Endothelial cell (in vitro differentiated cells): Measurements from ENCODE around the gene PLET1. TPM values are rescaled to one million over a fixed set of nuclear protein-coding genes. Genes with fewer than 3 reads are reported as not detected.

Experiments
- DNase-seq: peaks from one replicate; pipeline ENCODE4 v3.0.0; 2021; ENCODE audit warnings: low spot score
- H3K27ac Mint-ChIP-seq: one replicate; pipeline ENCODE4 v1.8.0; 2021; ENCODE audit warnings: mixed read lengths, inconsistent platforms; ENCODE audit not compliant: unreplicated experiment
- H3K27me3 Mint-ChIP-seq: one replicate; pipeline ENCODE4 v1.8.0; 2021; ENCODE audit warnings: mild to moderate bottlenecking, moderate library complexity, mixed read lengths, inconsistent platforms; ENCODE audit not compliant: unreplicated experiment
- H3K36me3 Mint-ChIP-seq: one replicate; pipeline ENCODE4 v1.8.0; 2021; ENCODE audit warnings: mild to moderate bottlenecking, low read depth, mixed read lengths, inconsistent platforms; ENCODE audit not compliant: unreplicated experiment
- H3K4me1 Mint-ChIP-seq: one replicate; pipeline ENCODE4 v1.8.0; 2021; ENCODE audit warnings: mild to moderate bottlenecking, mixed read lengths, inconsistent platforms; ENCODE audit not compliant: unreplicated experiment
- H3K4me3 Mint-ChIP-seq: one replicate; pipeline ENCODE4 v1.8.0; 2021; ENCODE audit warnings: mild to moderate bottlenecking, mixed read lengths, inconsistent platforms; ENCODE audit not compliant: unreplicated experiment
- H3K9me3 Mint-ChIP-seq: one replicate; pipeline ENCODE4 v1.8.0; 2021; ENCODE audit warnings: mixed read lengths, inconsistent platforms; ENCODE audit not compliant: unreplicated experiment
- CTCF ChIP-seq: fragments of 200-600 bp; sonication (generic); IDR thresholded peaks from one replicate; pipeline ENCODE4 v1.5.0; 2021; ENCODE audit warnings: antibody characterized with exemption; ENCODE audit not compliant: unreplicated experiment
- total RNA-seq: library from RNA; stranded (reverse); fragmentation: NEBNext Ultra II Directional; extraction: Animal tissue kit (Norgen Biotek cat#: 25700); gene quantifications from one replicate; pipeline ENCODE4 v1.2.1, GENCODE V29; 2021; ENCODE audit not compliant: unreplicated experiment

The PLET1 gene
- total RNA-seq, 1 donor from 2014 or later, result not detected

- no peak for TF ChIP-seq CTCF
- Mint-ChIP-seq H3K4me1 (no peaks in the 10 kb centered on the region), H3K27ac (no peak overlapping the region), H3K36me3 (peaks cover 6% of the 10 kb centered on the region), H3K4me3 (no peak overlapping the region), H3K27me3 (peaks cover 3% of the 10 kb centered on the region), H3K9me3 (no peaks in the 10 kb centered on the region)
- DNase-seq, result no peak
These were observed 12.5 kb downstream of the PLET1 start for GRCh38 chr11:112248201-112248600.

- no peak for DNase-seq
- H3K9me3 Mint-ChIP-seq, result no peaks in the 10 kb centered on the region
- no peak for TF ChIP-seq CTCF
- peaks cover 12% of the 10 kb centered on the region for H3K36me3 Mint-ChIP-seq
- H3K27me3 Mint-ChIP-seq, result peaks cover 3% of the 10 kb centered on the region
- H3K4me3 Mint-ChIP-seq, result no peak overlapping the region
- no peaks in the 10 kb centered on the region for H3K4me1 Mint-ChIP-seq
- H3K27ac Mint-ChIP-seq, result no peak overlapping the region
These were observed 13.5 kb downstream of the PLET1 start for GRCh38 chr11:112247201-112247600.

- H3K27me3 Mint-ChIP-seq, result peaks cover 3% of the 10 kb centered on the region
- H3K9me3 Mint-ChIP-seq, result no peaks in the 10 kb centered on the region
- H3K36me3 Mint-ChIP-seq, result peaks cover 22% of the 10 kb centered on the region
- no peak for TF ChIP-seq CTCF
- DNase-seq, result no peak
- no peaks in the 10 kb centered on the region for H3K4me1 Mint-ChIP-seq
- no peak overlapping the region for H3K4me3 Mint-ChIP-seq
- no peak overlapping the region for H3K27ac Mint-ChIP-seq
These were observed 19.2 kb downstream of the PLET1 start for GRCh38 chr11:112241486-112241885.

GRCh38 chr11:112238041-112238440, 22.6 kb downstream of the PLET1 start:
- no peaks in the 10 kb centered on the region for H3K9me3 Mint-ChIP-seq
- no peak for DNase-seq
- no peak for TF ChIP-seq CTCF
- no peak overlapping the region for H3K27ac Mint-ChIP-seq
- no peak overlapping the region for H3K4me3 Mint-ChIP-seq
- no peaks in the 10 kb centered on the region for H3K27me3 Mint-ChIP-seq
- H3K4me1 Mint-ChIP-seq, result no peaks in the 10 kb centered on the region
- peaks cover 23% of the 10 kb centered on the region for H3K36me3 Mint-ChIP-seq

- TF ChIP-seq CTCF, result no peak
- Mint-ChIP-seq H3K4me1 (no peaks in the 10 kb centered on the region), H3K4me3 (no peak overlapping the region), H3K9me3 (no peaks in the 10 kb centered on the region), H3K36me3 (peaks cover 18% of the 10 kb centered on the region), H3K27ac (no peak overlapping the region), H3K27me3 (no peaks in the 10 kb centered on the region)
- DNase-seq, result no peak
These were observed 23.2 kb downstream of the PLET1 start for GRCh38 chr11:112237451-112237850.
